Measurements from ENCODE around the gene MXRA8.
A peak's percentile ranks its signal among the peaks of the same experiment; 100 is the strongest.

The MXRA8 gene

GRCh38 chr1:1307923-1308755 is 50.2 kb downstream of the MXRA8 start, which contains the start of the genes ACAP3 and PUSL1:
ACAP3 (minus strand) TSS chr1:1307930; CDS start chr1:1307815, 115 bp downstream.
PUSL1 (plus strand) TSS chr1:1308597; CDS start chr1:1308644, 47 bp downstream.
- Histone ChIP-seq H3K27me3 (ENCODE audit: control insufficient read depth, insufficient read depth, low read length) (no peaks in the 10 kb centered on the region; the same call in 1 of the 2 replicates), H3K4me1 (ENCODE audit: control insufficient read depth, insufficient read depth, low read length) (peaks cover 38% of the 10 kb centered on the region), H3K9ac (ENCODE audit: low read depth, low read length) (peak within 1 kb of the TSS; percentile 57; the same call in 1 of the 2 replicates), H3K9me3 (ENCODE audit: control insufficient read depth, insufficient read depth, low read length) (no peaks in the 10 kb centered on the region), H3K27ac (ENCODE audit: low read depth, low read length) (peak within 1 kb of the TSS; percentile 86), H3K36me3 (ENCODE audit: control insufficient read depth, insufficient read depth, low read length) (peaks cover 32% of the 10 kb centered on the region), H3K4me3 (ENCODE audit: low read depth, low read length) (peak within 1 kb of the TSS; percentile 75)

- Histone ChIP-seq H3K27ac (ENCODE audit: low read depth, low read length) (peak overlapping the region; percentile 40), H3K4me1 (ENCODE audit: control insufficient read depth, insufficient read depth, low read length) (peaks cover 38% of the 10 kb centered on the region), H3K9me3 (ENCODE audit: control insufficient read depth, insufficient read depth, low read length) (no peaks in the 10 kb centered on the region), H3K4me3 (ENCODE audit: low read depth, low read length) (peak overlapping the region; percentile 75), H3K27me3 (ENCODE audit: control insufficient read depth, insufficient read depth, low read length) (no peaks in the 10 kb centered on the region; the same call in 1 of the 2 replicates), H3K9ac (ENCODE audit: low read depth, low read length) (peak overlapping the region; percentile 28; the same call in 1 of the 2 replicates), H3K36me3 (ENCODE audit: control insufficient read depth, insufficient read depth, low read length) (peaks cover 25% of the 10 kb centered on the region)
These were observed 51.0 kb downstream of the MXRA8 start for GRCh38 chr1:1307261-1307922.

- H3K36me3 ChIP-seq (ENCODE audit: control insufficient read depth, insufficient read depth, low read length): peaks cover 19% of the 10 kb centered on the region
- H3K4me1 ChIP-seq (ENCODE audit: control insufficient read depth, insufficient read depth, low read length): peaks cover 38% of the 10 kb centered on the region
- H3K9ac ChIP-seq (ENCODE audit: low read depth, low read length): no peak overlapping the region
- H3K4me3 ChIP-seq (ENCODE audit: low read depth, low read length): peak overlapping the region; percentile 75
- H3K27me3 ChIP-seq (ENCODE audit: control insufficient read depth, insufficient read depth, low read length): no peaks in the 10 kb centered on the region; the same call in 1 of the 2 replicates
- no peaks in the 10 kb centered on the region for H3K9me3 ChIP-seq (ENCODE audit: control insufficient read depth, insufficient read depth, low read length)
- H3K27ac ChIP-seq (ENCODE audit: low read depth, low read length): no peak overlapping the region
These were observed 51.6 kb downstream of the MXRA8 start for GRCh38 chr1:1306661-1307260.

- no peak overlapping the region; the same call in 1 of the 2 replicates for H3K4me3 ChIP-seq (ENCODE audit: low read depth, low read length)
- H3K9ac ChIP-seq (ENCODE audit: low read depth, low read length): no peak overlapping the region
- peaks cover 13% of the 10 kb centered on the region for H3K36me3 ChIP-seq (ENCODE audit: control insufficient read depth, insufficient read depth, low read length)
- H3K4me1 ChIP-seq (ENCODE audit: control insufficient read depth, insufficient read depth, low read length): peaks cover 38% of the 10 kb centered on the region
- no peaks in the 10 kb centered on the region for H3K9me3 ChIP-seq (ENCODE audit: control insufficient read depth, insufficient read depth, low read length)
- peak overlapping the region; percentile 78 for H3K27ac ChIP-seq (ENCODE audit: low read depth, low read length)
- no peaks in the 10 kb centered on the region; the same call in 1 of the 2 replicates for H3K27me3 ChIP-seq (ENCODE audit: control insufficient read depth, insufficient read depth, low read length)
These were observed 52.2 kb downstream of the MXRA8 start for GRCh38 chr1:1306070-1306660.

GRCh38 chr1:1305300-1306069 is 52.9 kb downstream of the MXRA8 start:
- Histone ChIP-seq H3K4me3 (ENCODE audit: low read depth, low read length) (peak overlapping the region; percentile 47; the same call in 1 of the 2 replicates), H3K4me1 (ENCODE audit: control insufficient read depth, insufficient read depth, low read length) (peaks cover 38% of the 10 kb centered on the region)

GRCh38 chr1:1304331-1305299 is 53.7 kb downstream of the MXRA8 start:
- Histone ChIP-seq H3K27ac (ENCODE audit: low read depth, low read length) (peak overlapping the region; percentile 78), H3K4me1 (ENCODE audit: control insufficient read depth, insufficient read depth, low read length) (peaks cover 32% of the 10 kb centered on the region), H3K4me3 (ENCODE audit: low read depth, low read length) (peak overlapping the region; percentile 47), H3K27me3 (ENCODE audit: control insufficient read depth, insufficient read depth, low read length) (no peaks in the 10 kb centered on the region; the same call in 1 of the 2 replicates), H3K36me3 (ENCODE audit: control insufficient read depth, insufficient read depth, low read length) (no peaks in the 10 kb centered on the region), H3K9me3 (ENCODE audit: control insufficient read depth, insufficient read depth, low read length) (no peaks in the 10 kb centered on the region), H3K9ac (ENCODE audit: low read depth, low read length) (0 out of 2 replicates have a peak overlapping the region, but pooled peaks have one; percentile 28)

More at GRCh38 chr1:1305300-1306069, 52.9 kb downstream of the MXRA8 start:
- 0 out of 2 replicates have a peak overlapping the region, but pooled peaks have one; percentile 33 for H3K9ac ChIP-seq (ENCODE audit: low read depth, low read length)
- peaks cover 6% of the 10 kb centered on the region for H3K36me3 ChIP-seq (ENCODE audit: control insufficient read depth, insufficient read depth, low read length)
- peak overlapping the region; percentile 78 for H3K27ac ChIP-seq (ENCODE audit: low read depth, low read length)
- H3K27me3 ChIP-seq (ENCODE audit: control insufficient read depth, insufficient read depth, low read length): no peaks in the 10 kb centered on the region; the same call in 1 of the 2 replicates
- no peaks in the 10 kb centered on the region for H3K9me3 ChIP-seq (ENCODE audit: control insufficient read depth, insufficient read depth, low read length)

- Histone ChIP-seq H3K27ac (ENCODE audit: low read depth, low read length) (no peak overlapping the region), H3K36me3 (ENCODE audit: control insufficient read depth, insufficient read depth, low read length) (no peaks in the 10 kb centered on the region), H3K4me3 (ENCODE audit: low read depth, low read length) (no peak overlapping the region), H3K9ac (ENCODE audit: low read depth, low read length) (no peak overlapping the region), H3K27me3 (ENCODE audit: control insufficient read depth, insufficient read depth, low read length) (no peaks in the 10 kb centered on the region; the same call in 1 of the 2 replicates), H3K4me1 (ENCODE audit: control insufficient read depth, insufficient read depth, low read length) (peaks cover 29% of the 10 kb centered on the region), H3K9me3 (ENCODE audit: control insufficient read depth, insufficient read depth, low read length) (no peaks in the 10 kb centered on the region)
These were observed 54.6 kb downstream of the MXRA8 start for GRCh38 chr1:1303736-1304135.

GRCh38 chr1:1302951-1303509 is 55.3 kb downstream of the MXRA8 start:
- Histone ChIP-seq H3K9ac (ENCODE audit: low read depth, low read length) (no peak overlapping the region), H3K9me3 (ENCODE audit: control insufficient read depth, insufficient read depth, low read length) (no peaks in the 10 kb centered on the region), H3K4me1 (ENCODE audit: control insufficient read depth, insufficient read depth, low read length) (peaks cover 29% of the 10 kb centered on the region), H3K36me3 (ENCODE audit: control insufficient read depth, insufficient read depth, low read length) (no peaks in the 10 kb centered on the region), H3K27me3 (ENCODE audit: control insufficient read depth, insufficient read depth, low read length) (no peaks in the 10 kb centered on the region; the same call in 1 of the 2 replicates), H3K4me3 (ENCODE audit: low read depth, low read length) (no peak overlapping the region), H3K27ac (ENCODE audit: low read depth, low read length) (no peak overlapping the region)
